IPS-18a (cell line): ENCODE results near the gene NXF2B.
"Not testable (repeated sequence)": the region's sequence is repeated elsewhere in the genome, so short reads cannot be mapped to it uniquely, and the experiment has no call there.

Experiments used
- H3K27ac ChIP-seq: one replicate; pipeline ENCODE4 v1.5.1; 2013; ENCODE audit warnings: low read length
- H3K27me3 ChIP-seq: one replicate; pipeline ENCODE4 v1.6.1; 2013; ENCODE audit warnings: mild to moderate bottlenecking, low read length; ENCODE audit not compliant: control insufficient read depth, insufficient read depth
- H3K36me3 ChIP-seq: one replicate; pipeline ENCODE4 v1.6.1; 2013; ENCODE audit warnings: low read depth, low read length; ENCODE audit not compliant: control insufficient read depth
- H3K4me1 ChIP-seq: one replicate; pipeline ENCODE4 v1.6.1; 2013; ENCODE audit warnings: low read depth, low read length; ENCODE audit not compliant: control insufficient read depth
- H3K4me3 ChIP-seq: one replicate; pipeline ENCODE4 v1.5.1; 2013; ENCODE audit warnings: low read length
- H3K9ac ChIP-seq: one replicate; pipeline ENCODE4 v1.6.1; 2013; ENCODE audit warnings: mild to moderate bottlenecking, low read length, moderate library complexity
- H3K9me3 ChIP-seq: one replicate; pipeline ENCODE4 v1.6.1; 2013; ENCODE audit warnings: low read depth, low read length; ENCODE audit not compliant: control insufficient read depth

The NXF2B gene, protein sequence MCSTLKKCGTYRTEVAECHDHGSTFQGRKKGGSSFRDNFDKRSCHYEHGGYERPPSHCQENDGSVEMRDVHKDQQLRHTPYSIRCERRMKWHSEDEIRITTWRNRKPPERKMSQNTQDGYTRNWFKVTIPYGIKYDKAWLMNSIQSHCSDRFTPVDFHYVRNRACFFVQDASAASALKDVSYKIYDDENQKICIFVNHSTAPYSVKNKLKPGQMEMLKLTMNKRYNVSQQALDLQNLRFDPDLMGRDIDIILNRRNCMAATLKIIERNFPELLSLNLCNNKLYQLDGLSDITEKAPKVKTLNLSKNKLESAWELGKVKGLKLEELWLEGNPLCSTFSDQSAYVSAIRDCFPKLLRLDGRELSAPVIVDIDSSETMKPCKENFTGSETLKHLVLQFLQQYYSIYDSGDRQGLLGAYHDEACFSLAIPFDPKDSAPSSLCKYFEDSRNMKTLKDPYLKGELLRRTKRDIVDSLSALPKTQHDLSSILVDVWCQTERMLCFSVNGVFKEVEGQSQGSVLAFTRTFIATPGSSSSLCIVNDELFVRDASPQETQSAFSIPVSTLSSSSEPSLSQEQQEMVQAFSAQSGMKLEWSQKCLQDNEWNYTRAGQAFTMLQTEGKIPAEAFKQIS

DNA sequence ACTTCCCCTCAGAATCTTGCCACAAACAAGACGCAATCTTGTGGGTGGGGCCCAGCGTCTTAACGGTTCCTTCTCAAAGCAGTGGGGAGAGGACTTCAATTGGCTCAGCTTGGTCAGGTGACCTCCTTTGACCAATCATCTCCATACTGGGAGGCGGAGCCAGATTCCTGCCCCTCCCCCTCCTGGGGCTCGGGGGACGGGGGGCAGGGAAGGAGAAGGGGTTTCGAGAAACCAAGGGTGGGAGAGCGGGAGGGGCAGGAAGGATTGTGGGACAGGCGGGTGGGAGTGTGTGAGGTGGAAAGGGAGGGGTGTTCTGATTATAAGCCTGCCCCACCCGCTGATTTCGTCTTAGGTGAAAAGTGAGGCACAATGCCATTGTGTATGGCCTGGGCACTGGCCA lies at the start of gene NXF2B:
Gene NXF2B, minus strand, starts transcription at position 101 of the 400 bp plus-strand sequence. CDS start 59,972 bp downstream, outside the sequence.
- H3K4me3 ChIP-seq, H3K9ac ChIP-seq, H3K9me3 ChIP-seq, H3K27me3 ChIP-seq, H3K4me1 ChIP-seq, H3K27ac ChIP-seq, H3K36me3 ChIP-seq: not testable (repeated sequence)

DNA sequence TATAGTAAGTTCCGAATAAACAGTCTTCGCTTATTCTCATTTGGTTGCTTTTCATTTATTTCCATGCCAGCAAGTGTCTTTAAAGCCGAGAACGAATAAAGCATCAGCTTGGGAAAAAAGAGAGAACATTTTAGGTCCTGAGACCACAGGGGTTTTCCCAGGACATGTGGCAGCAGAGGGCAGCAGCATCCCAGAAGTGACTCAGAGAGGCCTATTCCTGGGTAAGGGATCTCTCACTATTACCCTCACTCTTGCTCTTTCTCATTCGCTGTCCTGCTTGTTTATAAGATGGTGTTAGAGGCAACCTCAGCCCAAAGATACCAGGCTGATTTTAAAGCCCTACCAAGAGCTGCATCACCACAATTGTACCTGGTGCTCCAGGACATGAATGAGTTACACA lies 39.0 kb upstream of the NXF2B start:
- not testable (repeated sequence) for H3K9ac ChIP-seq, H3K36me3 ChIP-seq, H3K4me1 ChIP-seq, H3K4me3 ChIP-seq, H3K9me3 ChIP-seq, H3K27ac ChIP-seq, H3K27me3 ChIP-seq

DNA sequence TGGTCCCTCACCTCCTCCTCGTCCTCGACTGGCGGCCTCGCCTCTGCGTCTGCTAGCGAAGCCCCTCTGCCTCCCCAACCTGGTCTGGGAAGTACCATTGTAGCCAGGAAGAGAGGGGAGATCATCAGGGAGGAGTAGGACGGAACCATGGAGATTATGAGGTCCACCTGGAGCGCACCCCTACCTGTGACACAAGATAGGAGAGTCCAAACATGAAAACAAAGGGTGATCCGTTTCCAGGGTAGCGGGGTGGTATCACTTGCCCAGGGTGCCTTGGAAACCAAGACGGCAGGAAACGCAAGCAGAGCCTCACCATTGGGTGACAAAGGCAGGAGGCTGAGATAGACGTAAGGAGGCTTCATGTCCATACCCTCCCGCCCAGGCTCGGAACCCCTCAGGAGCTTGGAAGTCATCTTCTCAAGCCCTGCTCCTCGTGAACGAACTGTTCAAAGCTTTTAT lies 32.0 kb upstream of the NXF2B start, which contains the start of gene TCP11X2:
Gene TCP11X2, minus strand, starts transcription at position 51 of the 459 bp plus-strand sequence.
- not testable (repeated sequence) for H3K36me3 ChIP-seq, H3K9ac ChIP-seq, H3K9me3 ChIP-seq, H3K27me3 ChIP-seq, H3K4me3 ChIP-seq, H3K27ac ChIP-seq, H3K4me1 ChIP-seq

DNA sequence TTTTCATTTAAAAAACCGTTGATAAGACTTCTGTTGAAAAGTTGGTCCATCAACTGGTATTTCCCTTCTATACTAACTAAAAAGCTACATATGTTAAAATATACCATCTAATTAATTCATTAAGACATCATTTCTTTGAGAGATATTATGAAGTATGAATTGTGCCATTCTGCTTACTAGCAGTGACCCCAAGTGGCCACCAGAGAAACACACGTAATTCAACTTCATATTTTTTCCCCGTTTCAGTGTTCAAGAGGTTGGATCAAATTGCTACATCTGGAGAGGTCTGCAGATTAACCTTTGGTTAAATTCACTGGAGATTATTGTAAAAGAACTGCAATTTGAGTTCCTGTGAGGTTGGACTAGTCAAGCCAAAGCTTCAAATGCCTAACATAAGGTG lies 30.4 kb upstream of the NXF2B start:
- H3K4me1 ChIP-seq, H3K9me3 ChIP-seq, H3K27ac ChIP-seq, H3K36me3 ChIP-seq, H3K27me3 ChIP-seq, H3K4me3 ChIP-seq, H3K9ac ChIP-seq: not testable (repeated sequence)

- not testable (repeated sequence) for H3K27ac ChIP-seq, H3K4me1 ChIP-seq, H3K4me3 ChIP-seq, H3K9ac ChIP-seq, H3K27me3 ChIP-seq, H3K36me3 ChIP-seq, H3K9me3 ChIP-seq
Observed at GRCh38 chrX:102458615-102459014, 18.8 kb upstream of the NXF2B start.

DNA sequence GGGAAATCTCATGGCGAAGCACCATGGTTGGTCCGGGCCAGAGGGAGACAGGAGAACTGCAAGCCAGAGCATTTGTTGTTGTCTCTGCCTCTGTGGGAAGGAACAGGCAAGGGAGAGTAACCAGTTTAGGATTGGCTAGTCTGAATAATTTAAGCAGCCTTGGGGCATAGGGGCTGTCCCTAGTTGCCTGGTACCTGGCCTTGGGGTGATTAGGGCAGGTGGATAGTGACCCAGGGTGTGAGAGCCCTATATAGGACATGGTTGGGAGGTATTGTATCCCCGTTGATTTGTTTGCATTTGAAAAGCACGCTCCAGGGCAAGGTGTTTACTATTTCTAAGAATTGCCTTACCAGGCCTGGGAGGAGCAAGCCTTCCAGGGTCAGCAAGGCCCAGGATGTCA lies 25.3 kb downstream of the NXF2B start:
- H3K9me3 ChIP-seq, H3K9ac ChIP-seq, H3K4me1 ChIP-seq, H3K27ac ChIP-seq, H3K36me3 ChIP-seq, H3K27me3 ChIP-seq, H3K4me3 ChIP-seq: not testable (repeated sequence)

- no peak overlapping the region for H3K9ac ChIP-seq
Observed at GRCh38 chrX:102345916-102346315, 93.9 kb downstream of the NXF2B start.

DNA sequence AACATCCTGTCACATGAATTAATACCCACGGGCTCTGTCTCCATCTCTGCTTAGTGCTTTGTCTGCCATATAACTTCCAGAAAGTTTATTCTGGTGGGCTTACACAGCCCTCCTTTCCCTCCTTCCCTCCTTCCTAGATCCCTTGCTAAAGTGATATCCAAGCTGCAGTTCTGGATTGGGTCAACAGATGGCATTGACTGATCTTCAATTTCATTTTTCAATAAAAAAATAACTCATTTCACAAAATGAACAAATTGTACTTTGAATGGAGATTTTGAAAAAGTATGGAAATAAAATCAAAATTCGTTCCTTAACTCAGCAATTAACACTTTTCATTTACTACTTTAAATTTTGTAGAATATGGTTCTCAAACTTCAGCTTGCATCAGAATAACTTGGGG lies 97.9 kb downstream of the NXF2B start:
- H3K9ac ChIP-seq: no peak overlapping the region

More at GRCh38 chrX:102345916-102346315, 93.9 kb downstream of the NXF2B start:
- Histone ChIP-seq H3K36me3 (no peaks in the 10 kb centered on the region), H3K27ac (no peak overlapping the region), H3K9me3 (peaks cover 36% of the 10 kb centered on the region), H3K4me3 (no peak overlapping the region), H3K4me1 (no peaks in the 10 kb centered on the region), H3K27me3 (no peaks in the 10 kb centered on the region)

GRCh38 chrX:102339312-102340298 lies 100.2 kb downstream of the NXF2B start:
- Histone ChIP-seq H3K9ac (no peak overlapping the region), H3K27ac (no peak overlapping the region), H3K4me1 (no peaks in the 10 kb centered on the region), H3K9me3 (peaks cover 23% of the 10 kb centered on the region), H3K4me3 (no peak overlapping the region), H3K36me3 (no peaks in the 10 kb centered on the region), H3K27me3 (no peaks in the 10 kb centered on the region)

More for the DNA sequence above, 97.9 kb downstream of the NXF2B start:
- Histone ChIP-seq H3K36me3 (no peaks in the 10 kb centered on the region), H3K9me3 (peaks cover 31% of the 10 kb centered on the region), H3K4me1 (no peaks in the 10 kb centered on the region), H3K4me3 (no peak overlapping the region), H3K27ac (no peak overlapping the region), H3K27me3 (no peaks in the 10 kb centered on the region)

- no peaks in the 10 kb centered on the region for H3K27me3 ChIP-seq
- peaks cover 18% of the 10 kb centered on the region for H3K9me3 ChIP-seq
- H3K9ac ChIP-seq: no peak overlapping the region
- H3K36me3 ChIP-seq: no peaks in the 10 kb centered on the region
- H3K4me1 ChIP-seq: no peaks in the 10 kb centered on the region
- no peak overlapping the region for H3K4me3 ChIP-seq
- no peak overlapping the region for H3K27ac ChIP-seq
Observed at GRCh38 chrX:102338162-102338561, 101.6 kb downstream of the NXF2B start.
